Karpas-422 (cell line): Measurements from ENCODE around the gene HMG20B. TPM values are rescaled to one million over a fixed set of nuclear protein-coding genes. Genes with fewer than 3 reads are reported as not detected.
"Not testable (repeated sequence)": the region's sequence is repeated elsewhere in the genome, so short reads cannot be mapped to it uniquely, and the experiment has no call there.

Source experiments
- DNase-seq: peaks from one replicate; pipeline ENCODE4 v3.0.0-alpha.2; 2015
- H2AFZ ChIP-seq: fragments of 200-600 bp; sonication (generic); 2 replicates; pipeline ENCODE4 v1.6.1; 2014; ENCODE audit warnings: antibody characterized with exemption, low read length, mixed read lengths
- H3K27ac ChIP-seq: fragments of 200-600 bp; sonication (generic); 2 replicates; pipeline ENCODE4 v1.5.1; 2014; ENCODE audit warnings: mild to moderate bottlenecking, low read length, moderate library complexity
- H3K27me3 ChIP-seq: fragments of 200-600 bp; sonication (generic); 2 replicates; pipeline ENCODE4 v1.6.1; 2014; ENCODE audit warnings: low read length, mixed read lengths
- H3K36me3 ChIP-seq: fragments of 200-600 bp; sonication (generic); 2 replicates; pipeline ENCODE4 v1.6.1; 2014; ENCODE audit warnings: low read length, mixed read lengths; ENCODE audit not compliant: insufficient read depth
- H3K4me1 ChIP-seq: fragments of 200-600 bp; sonication (generic); 2 replicates; pipeline ENCODE4 v1.6.1; 2014; ENCODE audit warnings: mild to moderate bottlenecking, low read length, mixed read lengths
- H3K4me2 ChIP-seq: fragments of 200-600 bp; sonication (generic); 2 replicates; pipeline ENCODE4 v1.6.1; 2014; ENCODE audit warnings: low read length, low read depth, mild to moderate bottlenecking; ENCODE audit not compliant: poor library complexity, severe bottlenecking
- H3K4me3 ChIP-seq: fragments of 200-600 bp; sonication (generic); 2 replicates; pipeline ENCODE4 v1.5.1; 2014; ENCODE audit warnings: mild to moderate bottlenecking, antibody characterized with exemption, low read length, mixed read lengths
- H3K79me2 ChIP-seq: fragments of 200-600 bp; sonication (generic); 2 replicates; pipeline ENCODE4 v1.6.1; 2014; ENCODE audit warnings: mild to moderate bottlenecking, low read length, mixed read lengths
- H3K9ac ChIP-seq: fragments of 200-600 bp; sonication (generic); 2 replicates; pipeline ENCODE4 v1.6.0; 2014; ENCODE audit warnings: low read length
- H3K9me2 ChIP-seq: fragments of 200-600 bp; sonication (generic), shearing (Covaris generic); replicated peaks from 2 replicates; pipeline ENCODE4 v1.6.0; 2014; ENCODE audit warnings: mild to moderate bottlenecking, low read length, moderate library complexity; ENCODE audit not compliant: insufficient read depth
- H3K9me3 ChIP-seq: fragments of 300-700, 200-600 bp; sonication (generic); 2 replicates; pipeline ENCODE4 v1.6.1; 2014; ENCODE audit warnings: low read length, mixed read lengths
- H4K20me1 ChIP-seq: fragments of 200-600 bp; sonication (generic); 2 replicates; pipeline ENCODE4 v1.6.1; 2014; ENCODE audit warnings: mild to moderate bottlenecking, antibody characterized with exemption, low read length, low read depth; ENCODE audit not compliant: insufficient read depth
- total RNA-seq: library from RNA; depleted of rRNA; stranded (reverse); fragments of >200 nt; shearing (Covaris generic); gene quantifications from 2 replicates; pipeline ENCODE4 v1.2.3, GENCODE V29; 2014; ENCODE audit warnings: low replicate concordance

Gene HMG20B
- total RNA-seq, 1 experiment from 2014 or later = 53.7 TPM

GRCh38 chr19:3528539-3529211, 44.1 kb upstream of the HMG20B start:
- no peak for DNase-seq
- Histone ChIP-seq H2AFZ (no peak overlapping the region), H3K9me3 (no peaks in the 10 kb centered on the region), H3K79me2 (no peaks in the 10 kb centered on the region), H3K36me3 (no peaks in the 10 kb centered on the region), H3K4me2 (no peak overlapping the region), H3K4me1 (no peaks in the 10 kb centered on the region), H3K27me3 (no peaks in the 10 kb centered on the region), H4K20me1 (no peaks in the 10 kb centered on the region), H3K9me2 (no peaks in the 10 kb centered on the region), H3K9ac (no peak overlapping the region), H3K4me3 (no peak overlapping the region), H3K27ac (no peak overlapping the region)

GRCh38 chr19:3529299-3529698, 43.4 kb upstream of the HMG20B start:
- not testable (repeated sequence) for H3K4me3 ChIP-seq, H4K20me1 ChIP-seq

GRCh38 chr19:3530389-3530788, 42.4 kb upstream of the HMG20B start:
- no peaks in the 10 kb centered on the region for H3K4me1 ChIP-seq
- no peaks in the 10 kb centered on the region for H3K79me2 ChIP-seq
- no peaks in the 10 kb centered on the region for H3K9me3 ChIP-seq
- no peak overlapping the region for H3K4me3 ChIP-seq
- no peak overlapping the region for H2AFZ ChIP-seq
- H3K4me2 ChIP-seq = no peak overlapping the region
- H3K9me2 ChIP-seq = no peaks in the 10 kb centered on the region
- H4K20me1 ChIP-seq = no peaks in the 10 kb centered on the region
- DNase-seq = no peak
- H3K36me3 ChIP-seq = no peaks in the 10 kb centered on the region
- no peak overlapping the region for H3K9ac ChIP-seq
- H3K27me3 ChIP-seq = no peaks in the 10 kb centered on the region
- H3K27ac ChIP-seq = no peak overlapping the region

More at GRCh38 chr19:3529299-3529698, 43.4 kb upstream of the HMG20B start:
- H3K36me3 ChIP-seq, H3K9me2 ChIP-seq, H3K4me2 ChIP-seq, H3K4me1 ChIP-seq, H3K27me3 ChIP-seq, H3K9ac ChIP-seq, H3K27ac ChIP-seq, H2AFZ ChIP-seq, H3K9me3 ChIP-seq, H3K79me2 ChIP-seq, DNase-seq: not testable (repeated sequence)

GRCh38 chr19:3531716-3532115, 41.0 kb upstream of the HMG20B start:
- no peaks in the 10 kb centered on the region for H3K9me2 ChIP-seq
- no peaks in the 10 kb centered on the region; the same call in 1 of the 2 replicates for H4K20me1 ChIP-seq
- no peaks in the 10 kb centered on the region for H3K79me2 ChIP-seq
- H2AFZ ChIP-seq = no peak overlapping the region
- H3K4me2 ChIP-seq = no peak overlapping the region
- H3K27ac ChIP-seq = no peak overlapping the region
- H3K36me3 ChIP-seq = no peaks in the 10 kb centered on the region
- H3K27me3 ChIP-seq = no peaks in the 10 kb centered on the region
- no peak overlapping the region for H3K9ac ChIP-seq
- no peak overlapping the region for H3K4me3 ChIP-seq
- no peaks in the 10 kb centered on the region for H3K4me1 ChIP-seq
- no peak for DNase-seq
- H3K9me3 ChIP-seq = no peaks in the 10 kb centered on the region

- H3K9ac ChIP-seq = no peak overlapping the region
- no peaks in the 10 kb centered on the region for H3K36me3 ChIP-seq
- no peaks in the 10 kb centered on the region for H3K79me2 ChIP-seq
- no peak for DNase-seq
- no peaks in the 10 kb centered on the region for H3K27me3 ChIP-seq
- H2AFZ ChIP-seq = no peak overlapping the region
- no peak overlapping the region for H3K4me2 ChIP-seq
- H3K4me3 ChIP-seq = no peak overlapping the region
- no peaks in the 10 kb centered on the region for H3K4me1 ChIP-seq
- no peaks in the 10 kb centered on the region for H3K9me2 ChIP-seq
- no peak overlapping the region for H3K27ac ChIP-seq
- H4K20me1 ChIP-seq = no peaks in the 10 kb centered on the region; the same call in 1 of the 2 replicates
- no peaks in the 10 kb centered on the region for H3K9me3 ChIP-seq
Measured at GRCh38 chr19:3532154-3532786, 40.5 kb upstream of the HMG20B start.

- Histone ChIP-seq H3K4me2 (no peak overlapping the region), H3K9me3 (no peaks in the 10 kb centered on the region), H3K27me3 (no peaks in the 10 kb centered on the region), H3K9me2 (no peaks in the 10 kb centered on the region), H3K79me2 (no peaks in the 10 kb centered on the region), H3K36me3 (no peaks in the 10 kb centered on the region), H3K4me1 (no peaks in the 10 kb centered on the region), H3K4me3 (no peak overlapping the region), H3K27ac (no peak overlapping the region), H3K9ac (no peak overlapping the region), H4K20me1 (no peaks in the 10 kb centered on the region; the same call in 1 of the 2 replicates), H2AFZ (no peak overlapping the region)
- no peak for DNase-seq
Measured at GRCh38 chr19:3533033-3533432, 39.7 kb upstream of the HMG20B start.

GRCh38 chr19:3533563-3534216, 39.1 kb upstream of the HMG20B start:
- H3K27me3 ChIP-seq = no peaks in the 10 kb centered on the region
- no peak overlapping the region for H3K27ac ChIP-seq
- no peak overlapping the region for H3K4me2 ChIP-seq
- no peak overlapping the region for H3K4me3 ChIP-seq
- H3K9me3 ChIP-seq = no peaks in the 10 kb centered on the region
- H3K36me3 ChIP-seq = no peaks in the 10 kb centered on the region
- H4K20me1 ChIP-seq = no peaks in the 10 kb centered on the region; the same call in 1 of the 2 replicates
- H3K79me2 ChIP-seq = no peaks in the 10 kb centered on the region
- no peaks in the 10 kb centered on the region for H3K4me1 ChIP-seq
- no peaks in the 10 kb centered on the region for H3K9me2 ChIP-seq
- no peak overlapping the region for H2AFZ ChIP-seq
- DNase-seq = no peak
- no peak overlapping the region for H3K9ac ChIP-seq
